ENCODE data around the gene PCNX1. TPM values are rescaled to one million over a fixed set of nuclear protein-coding genes. Genes with fewer than 3 reads are reported as not detected.

The PCNX1 gene
- polyA plus RNA-seq, 3 donors: 7.3 to 26.7 (median 8.1) TPM

GRCh38 chr14:70934084-70934483 lies 26.8 kb downstream of the PCNX1 start:
- intact Hi-C loops (cut with micrococcal nuclease): no loop called here
- no peaks in the 10 kb centered on the region for H3K9me3 ChIP-seq (replicated peaks in 1 of 2; ENCODE audit: control insufficient read depth in 1 of 2, insufficient read depth in 1 of 2, low read length in 2 of 2)
- Mint-ChIP-seq H3K27me3 (ENCODE audit: low read depth in 3 of 3) (no peaks in the 10 kb centered on the region), H3K27ac (peak overlapping the region in 5 of 7 donors; percentile 14 to 86 (median 68)), H3K36me3 (peaks cover 0 to 1% of the 10 kb centered on the region in 2 donors), H3K9me3 (peaks cover 0 to 3% (median 0%) of the 10 kb centered on the region in 7 donors), H3K4me3 (no peak overlapping the region), H3K4me1 (peaks cover 42% of the 10 kb centered on the region)
- H2AFZ ChIP-seq (ENCODE audit: insufficient read depth, low read depth, low read length, poor library complexity, severe bottlenecking): no peak overlapping the region
- H3K4me2 ChIP-seq (replicated peaks; ENCODE audit: extremely low read depth, low read length, poor library complexity, severe bottlenecking): no peak overlapping the region
- peaks cover 90% of the 10 kb centered on the region for H3K79me2 ChIP-seq (ENCODE audit: insufficient read depth, low read length)
- no peak overlapping the region for H3K9ac ChIP-seq (ENCODE audit: insufficient read depth, low read length, poor library complexity, severe bottlenecking)
- DNase-seq: no peak
- peak overlapping the region in 1 of 2 donors; percentile 63 for H3K27ac ChIP-seq (ENCODE audit: low read depth in 1 of 2, low read length in 2 of 2)
- no peaks in the 10 kb centered on the region for H3K36me3 ChIP-seq (replicated peaks in 1 of 2; ENCODE audit: control insufficient read depth in 1 of 2, insufficient read depth in 2 of 2, low read length in 2 of 2)
- H3K4me1 ChIP-seq (ENCODE audit: control insufficient read depth in 1 of 2, insufficient read depth in 2 of 2, low read length in 2 of 2): peaks cover 15 to 20% of the 10 kb centered on the region in 2 donors
- no peaks in the 10 kb centered on the region for H3K27me3 ChIP-seq (ENCODE audit: control insufficient read depth in 2 of 2, insufficient read depth in 2 of 2, low read length in 2 of 2)
- H4K20me1 ChIP-seq (ENCODE audit: insufficient read depth, low read length): peaks cover 70% of the 10 kb centered on the region
- no peak overlapping the region for H3K4me3 ChIP-seq (replicated peaks in 1 of 3; ENCODE audit: low read depth in 2 of 3, low read length in 3 of 3)
- 100% methylated on average over 3 of the region's 5 CpGs for WGBS (ENCODE audit: insufficient coverage)
- no peak for TF ChIP-seq CTCF (IDR thresholded peaks at IDR 0.05)

GRCh38 chr14:70934502-70935134 lies 27.4 kb downstream of the PCNX1 start:
- peaks cover 41% of the 10 kb centered on the region for H3K4me1 Mint-ChIP-seq
- DNase-seq: peak in 1 of 3 donors; percentile 55
- no peak for TF ChIP-seq CTCF (IDR thresholded peaks at IDR 0.05)
- Histone ChIP-seq H3K4me3 (replicated peaks in 1 of 3; ENCODE audit: low read depth in 2 of 3, low read length in 3 of 3) (no peak overlapping the region), H3K36me3 (replicated peaks in 1 of 2; ENCODE audit: control insufficient read depth in 1 of 2, insufficient read depth in 2 of 2, low read length in 2 of 2) (no peaks in the 10 kb centered on the region), H3K27me3 (ENCODE audit: control insufficient read depth in 2 of 2, insufficient read depth in 2 of 2, low read length in 2 of 2) (no peaks in the 10 kb centered on the region), H4K20me1 (ENCODE audit: insufficient read depth, low read length) (peaks cover 68% of the 10 kb centered on the region), H3K27ac (ENCODE audit: low read depth in 1 of 2, low read length in 2 of 2) (peak overlapping the region in 1 of 2 donors; percentile 63), H3K9ac (ENCODE audit: insufficient read depth, low read length, poor library complexity, severe bottlenecking) (no peak overlapping the region), H3K79me2 (ENCODE audit: insufficient read depth, low read length) (peaks cover 88% of the 10 kb centered on the region), H3K4me1 (ENCODE audit: control insufficient read depth in 1 of 2, insufficient read depth in 2 of 2, low read length in 2 of 2) (peaks cover 15 to 20% of the 10 kb centered on the region in 2 donors), H3K9me3 (replicated peaks in 1 of 2; ENCODE audit: control insufficient read depth in 1 of 2, insufficient read depth in 1 of 2, low read length in 2 of 2) (no peaks in the 10 kb centered on the region), H2AFZ (ENCODE audit: insufficient read depth, low read depth, low read length, poor library complexity, severe bottlenecking) (no peak overlapping the region), H3K4me2 (replicated peaks; ENCODE audit: extremely low read depth, low read length, poor library complexity, severe bottlenecking) (no peak overlapping the region)
- no peak overlapping the region for H3K4me3 Mint-ChIP-seq
- WGBS (ENCODE audit: insufficient coverage): 0% methylated on average over 1 of the region's 2 CpGs
- peak overlapping the region; percentile 10 to 86 (median 66) for H3K27ac Mint-ChIP-seq
- H3K36me3 Mint-ChIP-seq: peaks cover 0 to 1% of the 10 kb centered on the region in 2 donors
- no peaks in the 10 kb centered on the region for H3K27me3 Mint-ChIP-seq (ENCODE audit: low read depth in 3 of 3)
- intact Hi-C loops (cut with micrococcal nuclease): no loop called here
- H3K9me3 Mint-ChIP-seq: peaks cover 0 to 3% (median 2%) of the 10 kb centered on the region in 7 donors

All from CD14-positive monocyte (primary cell).